Thyroid gland (tissue), 4 donors: ENCODE results near the gene APLF. TPM values are rescaled to one million over a fixed set of nuclear protein-coding genes. Genes with fewer than 3 reads are reported as not detected.
"Not testable (repeated sequence)": the region's sequence is repeated elsewhere in the genome, so short reads cannot be mapped to it uniquely, and the experiment has no call there.

ENCODE experiments used
- DNase-seq, 2 donors: peaks; one replicate each; pipeline ENCODE4 v3.0.0-alpha.2; 2019
- H3K27ac ChIP-seq, 3 donors: fragments of 200-600 bp; sonication (generic); 1 replicate in 2 of 3; 2 replicates in 1 of 3; pipeline ENCODE4 v1.5.1; 2016 to 2019; ENCODE audit warnings: mild to moderate bottlenecking in 1 of 3, moderate library complexity in 1 of 3
- H3K27me3 ChIP-seq: fragments of 200-600 bp; sonication (generic); one replicate; pipeline ENCODE4 v1.5.1; 2019
- H3K36me3 ChIP-seq, 2 donors: fragments of 200-600 bp; sonication (generic); one replicate each; pipeline ENCODE4 v1.5.1; 2016 to 2019
- H3K4me1 ChIP-seq, 2 donors: fragments of 200-600 bp; sonication (generic); one replicate each; pipeline ENCODE4 v1.5.1; 2017 to 2019
- H3K4me3 ChIP-seq, 3 donors: fragments of 200-600 bp; sonication (generic); replicated peaks in 1 of 3; 1 replicate in 2 of 3; 2 replicates in 1 of 3; pipeline ENCODE4 v1.5.1; 2016; ENCODE audit warnings: mild to moderate bottlenecking in 1 of 3
- H3K9me3 ChIP-seq: fragments of 200-600 bp; sonication (generic); one replicate; pipeline ENCODE4 v1.5.1; 2017
- POLR2A ChIP-seq, 2 donors: fragments of 450-650 bp; IDR thresholded peaks; one replicate each; pipeline ENCODE4 v1.6.1; 2017; ENCODE audit warnings: antibody characterized with exemption in 2 of 2, mild to moderate bottlenecking in 2 of 2, moderate library complexity in 1 of 2
- WGBS, 2 donors: methylation state at CpG; one replicate each; pipeline ENCODE4 v1.1.5; 2017; 5-methylcytosine and 5-hydroxymethylcytosine counted together
- intact Hi-C: fragments of 100-400 bp; cut with DNase I; formaldehyde crosslinking; loops from one replicate; pipeline ENCODE4 v1.15.1; 2023
- total RNA-seq, 4 donors: library from RNA; depleted of rRNA; stranded (reverse); fragments of >200 nt; gene quantifications; one replicate each; pipeline ENCODE4 v1.2.3, GENCODE V29; 2016
- TF ChIP-seq, protein P1 (sequence below), 6 experiments: fragments of 200-600 bp in 3 of 6; fragments of 450-650 bp in 3 of 6; sonication (generic) in 3 of 6; IDR thresholded peaks; one replicate each; pipeline ENCODE4 v1.5.1; 2016 to 2019; ENCODE audit warnings: antibody characterized with exemption in 6 of 6, mild to moderate bottlenecking in 2 of 6, inconsistent platforms in 1 of 6, moderate library complexity in 1 of 6

APLF gene
- total RNA-seq, 4 donors from 2014 or later: 8.7 to 12.9 (median 9.6) TPM

DNA sequence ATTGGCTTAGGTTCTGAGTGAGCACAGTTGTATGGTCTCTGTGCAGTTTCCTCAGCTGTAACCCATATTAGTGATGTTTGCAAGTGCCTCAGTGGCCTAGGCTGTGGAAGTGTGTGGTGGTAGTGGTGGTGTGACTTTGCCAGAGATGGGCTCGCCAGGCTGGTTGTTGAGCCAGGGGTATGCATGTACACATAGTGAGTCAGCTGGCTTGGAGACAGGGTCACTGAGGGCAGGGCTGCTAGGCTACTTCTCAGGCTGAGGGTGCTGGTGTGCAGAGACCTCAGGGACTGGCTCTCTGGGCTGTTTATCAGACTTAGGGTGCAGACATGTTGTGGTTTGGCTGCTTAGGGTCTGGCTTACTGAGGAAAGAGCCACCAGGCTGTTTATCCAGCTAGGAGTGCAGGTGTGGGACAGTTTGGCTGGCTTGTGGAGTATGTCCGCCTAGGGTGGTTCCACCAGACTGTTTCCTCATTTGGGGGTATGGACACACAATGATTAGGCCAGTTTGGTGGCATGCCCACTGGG lies 15.0 kb downstream of the APLF start:
- no peak for DNase-seq
- H3K9me3 ChIP-seq: no peaks in the 10 kb centered on the region
- intact Hi-C loops: no loop called here
- H3K27me3 ChIP-seq: no peaks in the 10 kb centered on the region
- H3K36me3 ChIP-seq: no peaks in the 10 kb centered on the region
- H3K4me3 ChIP-seq: no peak overlapping the region
- no peaks in the 10 kb centered on the region for H3K4me1 ChIP-seq
- 94 to 100% methylated on average over 1 to 2 of the region's 2 CpGs for WGBS, 2 donors
- TF ChIP-seq POLR2A (IDR thresholded peaks at IDR 0.05): no peak
- TF ChIP-seq, protein P1, sequence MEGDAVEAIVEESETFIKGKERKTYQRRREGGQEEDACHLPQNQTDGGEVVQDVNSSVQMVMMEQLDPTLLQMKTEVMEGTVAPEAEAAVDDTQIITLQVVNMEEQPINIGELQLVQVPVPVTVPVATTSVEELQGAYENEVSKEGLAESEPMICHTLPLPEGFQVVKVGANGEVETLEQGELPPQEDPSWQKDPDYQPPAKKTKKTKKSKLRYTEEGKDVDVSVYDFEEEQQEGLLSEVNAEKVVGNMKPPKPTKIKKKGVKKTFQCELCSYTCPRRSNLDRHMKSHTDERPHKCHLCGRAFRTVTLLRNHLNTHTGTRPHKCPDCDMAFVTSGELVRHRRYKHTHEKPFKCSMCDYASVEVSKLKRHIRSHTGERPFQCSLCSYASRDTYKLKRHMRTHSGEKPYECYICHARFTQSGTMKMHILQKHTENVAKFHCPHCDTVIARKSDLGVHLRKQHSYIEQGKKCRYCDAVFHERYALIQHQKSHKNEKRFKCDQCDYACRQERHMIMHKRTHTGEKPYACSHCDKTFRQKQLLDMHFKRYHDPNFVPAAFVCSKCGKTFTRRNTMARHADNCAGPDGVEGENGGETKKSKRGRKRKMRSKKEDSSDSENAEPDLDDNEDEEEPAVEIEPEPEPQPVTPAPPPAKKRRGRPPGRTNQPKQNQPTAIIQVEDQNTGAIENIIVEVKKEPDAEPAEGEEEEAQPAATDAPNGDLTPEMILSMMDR (IDR thresholded peaks at IDR 0.05): no peak
- H3K27ac ChIP-seq: no peak overlapping the region

GRCh38 chr2:68483011-68483410 lies 15.6 kb downstream of the APLF start:
- intact Hi-C loops: no loop called here
- TF ChIP-seq, protein P1 (IDR thresholded peaks at IDR 0.05): no peak
- TF ChIP-seq POLR2A (IDR thresholded peaks at IDR 0.05): no peak
- Histone ChIP-seq H3K27ac (no peak overlapping the region), H3K4me3 (no peak overlapping the region), H3K36me3 (no peaks in the 10 kb centered on the region), H3K9me3 (no peaks in the 10 kb centered on the region), H3K4me1 (no peaks in the 10 kb centered on the region), H3K27me3 (no peaks in the 10 kb centered on the region)
- WGBS, 2 donors: 82 to 88% methylated on average over 3 of the region's 3 CpGs
- no peak for DNase-seq

- intact Hi-C loops: no loop called here
- TF ChIP-seq POLR2A (IDR thresholded peaks at IDR 0.05): no peak
- TF ChIP-seq, protein P1 (IDR thresholded peaks at IDR 0.05): peak in 3 of 6 experiments; percentile 45 to 56 (median 52)
- no peaks in the 10 kb centered on the region for H3K9me3 ChIP-seq
- DNase-seq: no peak
- 62 to 63% methylated on average over 3 of the region's 3 CpGs for WGBS, 2 donors
- no peak overlapping the region for H3K27ac ChIP-seq
- H3K4me1 ChIP-seq: no peaks in the 10 kb centered on the region
- H3K27me3 ChIP-seq: no peaks in the 10 kb centered on the region
- no peak overlapping the region for H3K4me3 ChIP-seq
- no peaks in the 10 kb centered on the region for H3K36me3 ChIP-seq
Observed at GRCh38 chr2:68487773-68488355, 20.5 kb downstream of the APLF start.

- H3K36me3 ChIP-seq, H3K27ac ChIP-seq, DNase-seq, H3K9me3 ChIP-seq, H3K27me3 ChIP-seq, intact Hi-C loops, H3K4me3 ChIP-seq, H3K4me1 ChIP-seq: not testable (repeated sequence)
- 92 to 93% methylated on average over 1 of the region's 1 CpG for WGBS, 2 donors
Observed at GRCh38 chr2:68488605-68489004, 21.2 kb downstream of the APLF start.

DNA sequence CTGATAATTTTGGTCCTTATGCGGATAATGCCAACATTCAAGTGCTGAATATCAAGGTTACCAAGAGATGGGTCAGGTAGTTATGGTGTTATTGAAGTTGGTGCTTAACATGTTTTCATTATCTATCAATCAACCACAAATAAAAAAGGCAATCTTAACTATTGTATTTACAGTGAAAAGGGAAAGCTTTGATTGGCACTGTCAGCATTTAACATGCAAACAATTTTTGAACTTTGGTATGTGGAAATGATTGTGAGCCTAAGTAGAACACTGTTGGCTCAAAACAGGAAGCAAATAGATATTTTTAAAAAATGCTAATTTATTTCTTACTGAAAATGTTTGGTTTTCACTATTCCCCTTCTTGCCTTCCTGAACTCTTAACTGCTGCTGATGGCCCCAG lies 21.9 kb downstream of the APLF start:
- no peak for TF ChIP-seq POLR2A (IDR thresholded peaks at IDR 0.05)
- TF ChIP-seq, protein P1 (IDR thresholded peaks at IDR 0.05): no peak
- Histone ChIP-seq H3K36me3 (no peaks in the 10 kb centered on the region), H3K4me3 (no peak overlapping the region), H3K27ac (no peak overlapping the region), H3K9me3 (no peaks in the 10 kb centered on the region), H3K27me3 (no peaks in the 10 kb centered on the region), H3K4me1 (no peaks in the 10 kb centered on the region)
- DNase-seq: no peak
- intact Hi-C loops: no loop called here
- WGBS, 2 donors: 97 to 98% methylated on average over 1 of the region's 1 CpG
